ENCODE measurements around the gene TWIST2.

DNA sequence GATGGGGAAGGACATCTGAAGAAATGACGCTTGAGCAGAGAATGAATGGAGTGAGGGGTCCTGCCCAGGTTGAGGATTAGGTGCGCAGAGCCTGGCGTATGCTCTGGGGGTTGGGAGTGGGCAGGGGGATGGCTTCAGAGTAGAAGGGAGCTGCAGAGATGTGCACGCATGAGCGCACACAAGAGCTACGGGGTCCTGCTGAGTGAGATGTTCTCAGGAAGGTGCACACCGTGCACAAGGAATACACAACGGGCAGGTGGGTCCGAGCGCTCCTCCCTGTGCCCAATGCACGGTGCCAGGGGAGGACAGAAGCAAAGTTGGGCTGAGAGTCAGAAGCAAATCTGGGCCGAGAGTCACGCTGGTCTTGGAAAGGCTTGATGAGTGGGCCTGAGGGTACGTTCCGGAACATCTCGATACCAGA, 25.5 kb downstream of the TWIST2 start:
- TF ChIP-seq, protein P1, sequence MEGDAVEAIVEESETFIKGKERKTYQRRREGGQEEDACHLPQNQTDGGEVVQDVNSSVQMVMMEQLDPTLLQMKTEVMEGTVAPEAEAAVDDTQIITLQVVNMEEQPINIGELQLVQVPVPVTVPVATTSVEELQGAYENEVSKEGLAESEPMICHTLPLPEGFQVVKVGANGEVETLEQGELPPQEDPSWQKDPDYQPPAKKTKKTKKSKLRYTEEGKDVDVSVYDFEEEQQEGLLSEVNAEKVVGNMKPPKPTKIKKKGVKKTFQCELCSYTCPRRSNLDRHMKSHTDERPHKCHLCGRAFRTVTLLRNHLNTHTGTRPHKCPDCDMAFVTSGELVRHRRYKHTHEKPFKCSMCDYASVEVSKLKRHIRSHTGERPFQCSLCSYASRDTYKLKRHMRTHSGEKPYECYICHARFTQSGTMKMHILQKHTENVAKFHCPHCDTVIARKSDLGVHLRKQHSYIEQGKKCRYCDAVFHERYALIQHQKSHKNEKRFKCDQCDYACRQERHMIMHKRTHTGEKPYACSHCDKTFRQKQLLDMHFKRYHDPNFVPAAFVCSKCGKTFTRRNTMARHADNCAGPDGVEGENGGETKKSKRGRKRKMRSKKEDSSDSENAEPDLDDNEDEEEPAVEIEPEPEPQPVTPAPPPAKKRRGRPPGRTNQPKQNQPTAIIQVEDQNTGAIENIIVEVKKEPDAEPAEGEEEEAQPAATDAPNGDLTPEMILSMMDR (IDR thresholded peaks at IDR 0.05), result no peak
- no peak for TF ChIP-seq POLR2AphosphoS5 (IDR thresholded peaks at IDR 0.05)
